K562 (cell line): ENCODE measurements around the gene PLD1.

Experiments used
- ERF ChIP-seq: fragments of 450-650 bp; formaldehyde crosslinking; IDR thresholded peaks from 2 replicates; pipeline ENCODE4 v1.4.0; 2020; ENCODE audit warnings: mild to moderate bottlenecking, mixed read lengths
- NUFIP1 ChIP-seq: fragments of 450-650 bp; IDR thresholded peaks from 2 replicates; pipeline ENCODE4 v1.6.1; 2018; ENCODE audit not compliant: partially characterized antibody
- RAD21 ChIP-seq, 2 experiments: fragments of 250-450 bp in 1 of 2; fragments of 450-650 bp in 1 of 2; sonication (Bioruptor Pico) in 1 of 2; formaldehyde crosslinking in 1 of 2; IDR thresholded peaks in 1 of 2; conservative IDR thresholded peaks in 1 of 2; 2 replicates each; pipeline versions ENCODE4 v1.4.0 to v1.8.0; 2020 to 2022; ENCODE audit warnings: mild to moderate bottlenecking in 2 of 2, moderate library complexity in 1 of 2
- RBM34 ChIP-seq: fragments of 200-400 bp; formaldehyde crosslinking; IDR thresholded peaks from 2 replicates; pipeline ENCODE4 v1.6.1; 2018; ENCODE audit warnings: low read length, borderline replicate concordance; ENCODE audit not compliant: insufficient read depth
- TF ChIP-seq, protein P1 (sequence below), 3 experiments: IDR thresholded peaks in 2 of 3; conservative IDR thresholded peaks in 1 of 3; 2 replicates each; pipeline ENCODE4 v1.5.1; 2011 to 2012; ENCODE audit warnings: low read length in 3 of 3, mild to moderate bottlenecking in 3 of 3, control low read depth in 2 of 3, improper control_type of control experiment in 1 of 3, inconsistent platforms in 1 of 3, low read depth in 1 of 3, mixed read lengths in 1 of 3, moderate library complexity in 1 of 3; ENCODE audit not compliant: insufficient read depth in 2 of 3
- TF ChIP-seq, protein P2 (sequence below): fragments of 200-600 bp; sonication (generic); IDR thresholded peaks from one replicate; pipeline ENCODE4 v1.6.1; 2012; ENCODE audit warnings: mild to moderate bottlenecking, low read depth, low read length, inconsistent platforms
- TF ChIP-seq, protein P3 (sequence below): sonication (generic); formaldehyde crosslinking; IDR thresholded peaks from 2 replicates; pipeline ENCODE4 v1.9.0; 2022; ENCODE audit warnings: mild to moderate bottlenecking, missing genetic modification reagents
- TF ChIP-seq, protein P4 (sequence below): fragments of 450-650 bp; IDR thresholded peaks from 2 replicates; pipeline ENCODE4 v1.6.1; 2016; ENCODE audit warnings: antibody characterized with exemption

DNA sequence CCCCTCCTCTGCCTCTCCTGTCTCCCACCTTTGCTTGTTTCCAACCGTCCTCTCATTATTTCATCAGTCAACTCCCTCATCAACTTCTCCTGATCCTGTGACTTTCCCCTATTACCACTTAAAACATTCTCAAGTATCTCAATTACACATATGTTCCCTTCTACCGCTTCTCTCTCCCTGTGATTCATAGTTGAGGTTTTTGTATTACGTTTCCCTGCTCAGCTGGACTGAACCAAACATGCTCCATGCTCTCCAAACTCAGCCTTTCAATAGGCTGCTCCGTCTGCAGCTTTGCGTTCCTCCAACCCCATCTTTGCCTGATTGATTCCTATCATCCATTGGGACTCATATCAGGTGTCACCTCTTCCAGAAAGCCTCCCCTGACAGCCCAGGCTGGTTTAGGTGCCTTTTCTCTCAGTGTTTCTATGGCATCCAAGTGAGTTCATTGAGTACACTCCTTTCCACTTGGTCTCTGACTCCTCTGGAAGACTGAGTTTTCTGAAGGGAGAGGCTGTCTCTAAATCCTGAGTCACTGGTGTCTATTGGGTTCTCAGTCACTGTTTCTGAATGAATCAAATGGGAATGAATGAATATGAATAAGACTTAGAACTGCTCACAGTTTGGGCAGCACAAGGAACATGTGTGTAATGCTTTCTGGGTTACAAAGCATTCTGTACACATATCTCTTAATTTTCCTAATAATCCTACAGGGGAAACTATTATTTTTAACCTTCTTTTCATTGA lies 56.4 kb downstream of the PLD1 start:
- TF ChIP-seq RAD21 (CRISPR knock-in tag; conservative IDR thresholded peaks at IDR 0.05 in 1 of 2, IDR thresholded peaks at IDR 0.05 in 1 of 2) (no peak), RBM34 (no peak), NUFIP1 (no peak), ERF (no peak)
- TF ChIP-seq, protein P1, sequence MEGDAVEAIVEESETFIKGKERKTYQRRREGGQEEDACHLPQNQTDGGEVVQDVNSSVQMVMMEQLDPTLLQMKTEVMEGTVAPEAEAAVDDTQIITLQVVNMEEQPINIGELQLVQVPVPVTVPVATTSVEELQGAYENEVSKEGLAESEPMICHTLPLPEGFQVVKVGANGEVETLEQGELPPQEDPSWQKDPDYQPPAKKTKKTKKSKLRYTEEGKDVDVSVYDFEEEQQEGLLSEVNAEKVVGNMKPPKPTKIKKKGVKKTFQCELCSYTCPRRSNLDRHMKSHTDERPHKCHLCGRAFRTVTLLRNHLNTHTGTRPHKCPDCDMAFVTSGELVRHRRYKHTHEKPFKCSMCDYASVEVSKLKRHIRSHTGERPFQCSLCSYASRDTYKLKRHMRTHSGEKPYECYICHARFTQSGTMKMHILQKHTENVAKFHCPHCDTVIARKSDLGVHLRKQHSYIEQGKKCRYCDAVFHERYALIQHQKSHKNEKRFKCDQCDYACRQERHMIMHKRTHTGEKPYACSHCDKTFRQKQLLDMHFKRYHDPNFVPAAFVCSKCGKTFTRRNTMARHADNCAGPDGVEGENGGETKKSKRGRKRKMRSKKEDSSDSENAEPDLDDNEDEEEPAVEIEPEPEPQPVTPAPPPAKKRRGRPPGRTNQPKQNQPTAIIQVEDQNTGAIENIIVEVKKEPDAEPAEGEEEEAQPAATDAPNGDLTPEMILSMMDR (IDR thresholded peaks at IDR 0.05 in 2 of 3, conservative IDR thresholded peaks at IDR 0.05 in 1 of 3; ENCODE audit: insufficient read depth in 2 of 3, low read depth in 1 of 3, low read length in 3 of 3) = no peak
- TF ChIP-seq, protein P2, sequence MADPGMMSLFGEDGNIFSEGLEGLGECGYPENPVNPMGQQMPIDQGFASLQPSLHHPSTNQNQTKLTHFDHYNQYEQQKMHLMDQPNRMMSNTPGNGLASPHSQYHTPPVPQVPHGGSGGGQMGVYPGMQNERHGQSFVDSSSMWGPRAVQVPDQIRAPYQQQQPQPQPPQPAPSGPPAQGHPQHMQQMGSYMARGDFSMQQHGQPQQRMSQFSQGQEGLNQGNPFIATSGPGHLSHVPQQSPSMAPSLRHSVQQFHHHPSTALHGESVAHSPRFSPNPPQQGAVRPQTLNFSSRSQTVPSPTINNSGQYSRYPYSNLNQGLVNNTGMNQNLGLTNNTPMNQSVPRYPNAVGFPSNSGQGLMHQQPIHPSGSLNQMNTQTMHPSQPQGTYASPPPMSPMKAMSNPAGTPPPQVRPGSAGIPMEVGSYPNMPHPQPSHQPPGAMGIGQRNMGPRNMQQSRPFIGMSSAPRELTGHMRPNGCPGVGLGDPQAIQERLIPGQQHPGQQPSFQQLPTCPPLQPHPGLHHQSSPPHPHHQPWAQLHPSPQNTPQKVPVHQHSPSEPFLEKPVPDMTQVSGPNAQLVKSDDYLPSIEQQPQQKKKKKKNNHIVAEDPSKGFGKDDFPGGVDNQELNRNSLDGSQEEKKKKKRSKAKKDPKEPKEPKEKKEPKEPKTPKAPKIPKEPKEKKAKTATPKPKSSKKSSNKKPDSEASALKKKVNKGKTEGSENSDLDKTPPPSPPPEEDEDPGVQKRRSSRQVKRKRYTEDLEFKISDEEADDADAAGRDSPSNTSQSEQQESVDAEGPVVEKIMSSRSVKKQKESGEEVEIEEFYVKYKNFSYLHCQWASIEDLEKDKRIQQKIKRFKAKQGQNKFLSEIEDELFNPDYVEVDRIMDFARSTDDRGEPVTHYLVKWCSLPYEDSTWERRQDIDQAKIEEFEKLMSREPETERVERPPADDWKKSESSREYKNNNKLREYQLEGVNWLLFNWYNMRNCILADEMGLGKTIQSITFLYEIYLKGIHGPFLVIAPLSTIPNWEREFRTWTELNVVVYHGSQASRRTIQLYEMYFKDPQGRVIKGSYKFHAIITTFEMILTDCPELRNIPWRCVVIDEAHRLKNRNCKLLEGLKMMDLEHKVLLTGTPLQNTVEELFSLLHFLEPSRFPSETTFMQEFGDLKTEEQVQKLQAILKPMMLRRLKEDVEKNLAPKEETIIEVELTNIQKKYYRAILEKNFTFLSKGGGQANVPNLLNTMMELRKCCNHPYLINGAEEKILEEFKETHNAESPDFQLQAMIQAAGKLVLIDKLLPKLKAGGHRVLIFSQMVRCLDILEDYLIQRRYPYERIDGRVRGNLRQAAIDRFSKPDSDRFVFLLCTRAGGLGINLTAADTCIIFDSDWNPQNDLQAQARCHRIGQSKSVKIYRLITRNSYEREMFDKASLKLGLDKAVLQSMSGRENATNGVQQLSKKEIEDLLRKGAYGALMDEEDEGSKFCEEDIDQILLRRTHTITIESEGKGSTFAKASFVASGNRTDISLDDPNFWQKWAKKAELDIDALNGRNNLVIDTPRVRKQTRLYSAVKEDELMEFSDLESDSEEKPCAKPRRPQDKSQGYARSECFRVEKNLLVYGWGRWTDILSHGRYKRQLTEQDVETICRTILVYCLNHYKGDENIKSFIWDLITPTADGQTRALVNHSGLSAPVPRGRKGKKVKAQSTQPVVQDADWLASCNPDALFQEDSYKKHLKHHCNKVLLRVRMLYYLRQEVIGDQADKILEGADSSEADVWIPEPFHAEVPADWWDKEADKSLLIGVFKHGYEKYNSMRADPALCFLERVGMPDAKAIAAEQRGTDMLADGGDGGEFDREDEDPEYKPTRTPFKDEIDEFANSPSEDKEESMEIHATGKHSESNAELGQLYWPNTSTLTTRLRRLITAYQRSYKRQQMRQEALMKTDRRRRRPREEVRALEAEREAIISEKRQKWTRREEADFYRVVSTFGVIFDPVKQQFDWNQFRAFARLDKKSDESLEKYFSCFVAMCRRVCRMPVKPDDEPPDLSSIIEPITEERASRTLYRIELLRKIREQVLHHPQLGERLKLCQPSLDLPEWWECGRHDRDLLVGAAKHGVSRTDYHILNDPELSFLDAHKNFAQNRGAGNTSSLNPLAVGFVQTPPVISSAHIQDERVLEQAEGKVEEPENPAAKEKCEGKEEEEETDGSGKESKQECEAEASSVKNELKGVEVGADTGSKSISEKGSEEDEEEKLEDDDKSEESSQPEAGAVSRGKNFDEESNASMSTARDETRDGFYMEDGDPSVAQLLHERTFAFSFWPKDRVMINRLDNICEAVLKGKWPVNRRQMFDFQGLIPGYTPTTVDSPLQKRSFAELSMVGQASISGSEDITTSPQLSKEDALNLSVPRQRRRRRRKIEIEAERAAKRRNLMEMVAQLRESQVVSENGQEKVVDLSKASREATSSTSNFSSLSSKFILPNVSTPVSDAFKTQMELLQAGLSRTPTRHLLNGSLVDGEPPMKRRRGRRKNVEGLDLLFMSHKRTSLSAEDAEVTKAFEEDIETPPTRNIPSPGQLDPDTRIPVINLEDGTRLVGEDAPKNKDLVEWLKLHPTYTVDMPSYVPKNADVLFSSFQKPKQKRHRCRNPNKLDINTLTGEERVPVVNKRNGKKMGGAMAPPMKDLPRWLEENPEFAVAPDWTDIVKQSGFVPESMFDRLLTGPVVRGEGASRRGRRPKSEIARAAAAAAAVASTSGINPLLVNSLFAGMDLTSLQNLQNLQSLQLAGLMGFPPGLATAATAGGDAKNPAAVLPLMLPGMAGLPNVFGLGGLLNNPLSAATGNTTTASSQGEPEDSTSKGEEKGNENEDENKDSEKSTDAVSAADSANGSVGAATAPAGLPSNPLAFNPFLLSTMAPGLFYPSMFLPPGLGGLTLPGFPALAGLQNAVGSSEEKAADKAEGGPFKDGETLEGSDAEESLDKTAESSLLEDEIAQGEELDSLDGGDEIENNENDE = no peak
- TF ChIP-seq, protein P3, sequence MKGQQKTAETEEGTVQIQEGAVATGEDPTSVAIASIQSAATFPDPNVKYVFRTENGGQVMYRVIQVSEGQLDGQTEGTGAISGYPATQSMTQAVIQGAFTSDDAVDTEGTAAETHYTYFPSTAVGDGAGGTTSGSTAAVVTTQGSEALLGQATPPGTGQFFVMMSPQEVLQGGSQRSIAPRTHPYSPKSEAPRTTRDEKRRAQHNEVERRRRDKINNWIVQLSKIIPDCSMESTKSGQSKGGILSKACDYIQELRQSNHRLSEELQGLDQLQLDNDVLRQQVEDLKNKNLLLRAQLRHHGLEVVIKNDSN = no peak
- TF ChIP-seq, protein P4, sequence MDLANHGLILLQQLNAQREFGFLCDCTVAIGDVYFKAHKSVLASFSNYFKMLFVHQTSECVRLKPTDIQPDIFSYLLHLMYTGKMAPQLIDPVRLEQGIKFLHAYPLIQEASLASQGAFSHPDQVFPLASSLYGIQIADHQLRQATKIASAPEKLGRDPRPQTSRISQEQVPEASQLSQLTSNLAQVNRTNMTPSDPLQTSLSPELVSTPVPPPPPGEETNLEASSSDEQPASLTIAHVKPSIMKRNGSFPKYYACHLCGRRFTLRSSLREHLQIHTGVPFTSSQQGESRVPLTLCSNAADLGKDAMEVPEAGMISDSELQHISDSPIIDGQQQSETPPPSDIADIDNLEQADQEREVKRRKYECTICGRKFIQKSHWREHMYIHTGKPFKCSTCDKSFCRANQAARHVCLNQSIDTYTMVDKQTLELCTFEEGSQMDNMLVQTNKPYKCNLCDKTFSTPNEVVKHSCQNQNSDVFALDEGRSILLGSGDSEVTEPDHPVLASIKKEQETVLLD = no peak
